Muscle layer of duodenum (tissue), 2 donors: ENCODE data around the gene PAIP2B.
"Not testable (repeated sequence)": the region's sequence is repeated elsewhere in the genome, so short reads cannot be mapped to it uniquely, and the experiment has no call there.

Experiments
- H3K27ac ChIP-seq: one replicate; pipeline ENCODE4 v1.7.0; 2013; ENCODE audit warnings: mild to moderate bottlenecking, low read length
- H3K27me3 ChIP-seq: one replicate; pipeline ENCODE4 v1.7.0; 2013; ENCODE audit warnings: low read depth, mild to moderate bottlenecking, control low read depth, low read length
- H3K36me3 ChIP-seq, 2 donors: one replicate each; pipeline ENCODE4 v1.7.0; 2013; ENCODE audit warnings: low read length in 2 of 2, control low read depth in 1 of 2, mild to moderate bottlenecking in 1 of 2; ENCODE audit not compliant: insufficient read depth in 2 of 2, control insufficient read depth in 1 of 2
- H3K4me1 ChIP-seq, 2 donors: one replicate each; pipeline ENCODE4 v1.7.0; 2013; ENCODE audit warnings: low read length in 2 of 2, mild to moderate bottlenecking in 2 of 2, control low read depth in 1 of 2, moderate library complexity in 1 of 2; ENCODE audit not compliant: insufficient read depth in 2 of 2, control insufficient read depth in 1 of 2
- H3K4me3 ChIP-seq, 2 donors: one replicate each; pipeline ENCODE4 v1.7.0; 2013; ENCODE audit warnings: low read length in 2 of 2, low read depth in 1 of 2, mild to moderate bottlenecking in 1 of 2
- H3K9me3 ChIP-seq, 2 donors: one replicate each; pipeline ENCODE4 v1.7.0; 2013; ENCODE audit warnings: low read length in 2 of 2, control low read depth in 1 of 2, mild to moderate bottlenecking in 1 of 2; ENCODE audit not compliant: control insufficient read depth in 1 of 2
- donor health status: healthy.

Gene PAIP2B

DNA sequence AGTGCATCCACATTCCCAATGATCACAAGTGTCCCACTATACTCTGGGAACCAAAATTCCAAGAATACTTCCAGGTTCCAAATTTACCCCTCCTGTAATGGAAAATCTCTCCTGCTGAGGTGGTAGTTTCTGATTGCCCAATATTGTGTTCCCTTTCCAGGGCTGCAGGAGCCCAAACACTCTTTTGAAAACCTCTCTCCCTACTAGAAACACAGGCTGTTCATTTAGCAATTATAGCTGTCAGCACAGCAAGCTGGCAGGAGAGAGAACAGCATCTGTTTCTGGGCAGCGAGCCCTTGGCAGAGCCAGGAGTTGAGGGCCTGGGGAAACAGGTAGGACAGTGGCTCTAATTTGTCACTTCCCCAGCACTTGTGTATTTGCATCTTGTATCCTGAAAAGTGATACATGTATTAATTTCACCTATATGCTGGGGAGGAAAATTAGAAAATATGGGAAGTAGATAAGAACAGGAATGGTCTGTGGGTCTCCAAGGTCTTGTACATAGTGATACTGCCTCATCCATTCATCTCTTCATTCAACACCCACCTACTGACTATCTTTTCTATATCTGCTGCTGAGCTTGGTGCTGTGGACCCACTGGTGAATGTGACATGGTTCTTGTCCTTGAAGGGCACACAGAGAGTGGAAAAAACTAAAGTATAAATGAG lies 16.9 kb upstream of the PAIP2B start:
- Histone ChIP-seq H3K36me3 (no peaks in the 10 kb centered on the region), H3K4me1 (peaks cover 0 to 4% of the 10 kb centered on the region in 2 donors), H3K9me3 (no peaks in the 10 kb centered on the region), H3K4me3 (no peak overlapping the region), H3K27ac (no peak overlapping the region), H3K27me3 (no peaks in the 10 kb centered on the region)

GRCh38 chr2:71240794-71241193 lies 13.9 kb upstream of the PAIP2B start:
- no peaks in the 10 kb centered on the region for H3K9me3 ChIP-seq
- H3K36me3 ChIP-seq: no peaks in the 10 kb centered on the region
- H3K4me3 ChIP-seq: no peak overlapping the region
- H3K27me3 ChIP-seq: no peaks in the 10 kb centered on the region
- H3K27ac ChIP-seq: no peak overlapping the region
- H3K4me1 ChIP-seq: peaks cover 0 to 4% of the 10 kb centered on the region in 2 donors

GRCh38 chr2:71238089-71238488 lies 11.2 kb upstream of the PAIP2B start:
- H3K27ac ChIP-seq: no peak overlapping the region
- no peak overlapping the region for H3K4me3 ChIP-seq
- no peaks in the 10 kb centered on the region for H3K27me3 ChIP-seq
- no peaks in the 10 kb centered on the region for H3K9me3 ChIP-seq
- H3K36me3 ChIP-seq: no peaks in the 10 kb centered on the region
- H3K4me1 ChIP-seq: peaks cover 0 to 4% of the 10 kb centered on the region in 2 donors

DNA sequence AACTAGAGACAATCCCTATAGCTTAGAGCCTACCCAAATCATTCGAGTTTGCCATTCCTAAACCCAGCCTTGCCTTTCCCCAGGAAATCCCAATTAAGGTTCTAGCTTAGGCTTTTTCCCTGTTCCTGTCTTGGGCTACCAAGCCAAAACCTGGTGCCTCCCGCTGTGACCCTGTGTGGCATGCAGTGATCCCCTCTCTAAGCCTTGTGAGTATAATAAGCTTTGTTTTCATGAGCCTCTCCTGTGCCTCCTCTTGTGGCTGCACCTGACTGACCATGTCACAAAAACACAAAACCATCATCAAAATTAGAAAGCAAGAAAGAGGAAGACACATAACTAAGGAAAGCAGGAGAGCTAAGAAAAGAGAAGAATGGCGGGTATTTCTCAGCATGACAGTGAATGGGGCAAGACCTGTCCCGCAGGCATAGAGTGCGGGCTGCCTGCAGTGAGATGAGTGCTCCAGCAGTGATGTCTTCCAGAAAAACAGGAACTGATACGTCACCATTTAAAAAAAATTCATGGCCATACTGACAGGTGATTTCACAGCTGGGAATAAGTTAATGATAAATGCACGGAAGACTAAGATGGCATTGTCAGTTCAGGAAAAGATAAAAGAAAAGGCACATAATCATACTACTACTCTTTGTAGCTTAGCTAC lies 9.2 kb upstream of the PAIP2B start:
- Histone ChIP-seq H3K27ac (no peak overlapping the region), H3K27me3 (no peaks in the 10 kb centered on the region), H3K4me1 (peaks cover 0 to 4% of the 10 kb centered on the region in 2 donors), H3K4me3 (no peak overlapping the region), H3K36me3 (no peaks in the 10 kb centered on the region), H3K9me3 (no peaks in the 10 kb centered on the region)

DNA sequence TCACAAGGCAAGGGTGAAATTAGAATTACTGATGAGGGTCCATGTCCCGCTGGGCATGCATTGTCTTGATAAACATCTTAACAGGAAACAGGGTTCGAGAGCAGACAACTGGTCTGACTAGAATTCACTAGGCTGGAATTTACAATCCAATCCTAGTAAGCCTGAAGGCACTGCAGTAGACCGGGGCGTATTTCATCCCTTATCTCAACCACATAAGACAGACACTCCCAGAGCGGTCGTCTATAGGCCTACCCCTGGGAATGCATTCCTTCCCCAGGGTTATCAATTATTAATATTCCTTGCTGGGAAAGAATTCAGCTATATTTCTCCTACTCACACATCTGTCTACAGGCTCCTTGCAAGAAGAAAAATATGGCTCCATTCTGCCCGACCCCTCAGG lies 6.2 kb upstream of the PAIP2B start:
- H3K9me3 ChIP-seq: not testable (repeated sequence)

GRCh38 chr2:71226096-71226964 lies 573 bp downstream of the PAIP2B start:
- Histone ChIP-seq H3K27me3 (no peaks in the 10 kb centered on the region), H3K36me3 (no peaks in the 10 kb centered on the region), H3K27ac (peak overlapping the region; percentile 8), H3K4me1 (no peaks in the 10 kb centered on the region), H3K9me3 (no peaks in the 10 kb centered on the region), H3K4me3 (peak overlapping the region; percentile 81 to 83)

More for the DNA sequence above, 6.2 kb upstream of the PAIP2B start:
- not testable (repeated sequence) for H3K4me3 ChIP-seq, H3K36me3 ChIP-seq, H3K27me3 ChIP-seq, H3K27ac ChIP-seq, H3K4me1 ChIP-seq

- H3K27me3 ChIP-seq: no peaks in the 10 kb centered on the region
- H3K4me3 ChIP-seq: no peak overlapping the region
- H3K36me3 ChIP-seq: no peaks in the 10 kb centered on the region
- no peaks in the 10 kb centered on the region for H3K9me3 ChIP-seq
- no peak overlapping the region for H3K27ac ChIP-seq
- no peaks in the 10 kb centered on the region for H3K4me1 ChIP-seq
These were observed 2.0 kb downstream of the PAIP2B start for GRCh38 chr2:71224935-71225334.

GRCh38 chr2:71224457-71224856 lies 2.4 kb downstream of the PAIP2B start:
- Histone ChIP-seq H3K4me3 (no peak overlapping the region), H3K36me3 (no peaks in the 10 kb centered on the region), H3K27ac (no peak overlapping the region), H3K9me3 (no peaks in the 10 kb centered on the region), H3K4me1 (no peaks in the 10 kb centered on the region), H3K27me3 (no peaks in the 10 kb centered on the region)

DNA sequence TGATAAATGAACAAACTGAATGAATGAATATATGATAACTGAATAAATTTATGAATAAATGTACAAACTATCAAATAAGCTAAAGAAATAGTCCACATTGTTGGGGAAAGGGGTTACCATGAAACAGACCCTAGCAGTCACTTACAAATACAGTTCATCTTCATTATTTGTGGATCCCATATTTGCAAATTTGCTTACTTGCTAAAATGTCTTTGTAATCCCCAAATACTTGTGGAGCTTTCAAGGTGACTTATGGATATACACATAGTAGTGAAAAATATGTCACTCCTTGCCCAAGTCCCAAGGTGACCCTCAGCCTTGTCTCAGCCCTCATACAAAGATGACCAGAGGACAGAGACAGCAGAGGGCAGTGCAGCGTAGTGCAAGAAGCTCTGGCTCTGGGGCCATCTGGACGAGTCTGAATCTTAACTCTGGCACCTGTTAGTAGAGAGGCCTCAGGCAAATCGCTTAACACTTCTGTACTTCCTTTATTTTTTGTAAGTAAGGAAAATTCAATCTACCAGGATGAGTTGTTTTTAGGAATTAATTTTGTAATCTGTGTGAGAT lies 3.1 kb downstream of the PAIP2B start:
- H3K4me1 ChIP-seq: no peaks in the 10 kb centered on the region
- no peak overlapping the region for H3K27ac ChIP-seq
- H3K9me3 ChIP-seq: no peaks in the 10 kb centered on the region
- no peak overlapping the region for H3K4me3 ChIP-seq
- no peaks in the 10 kb centered on the region for H3K36me3 ChIP-seq
- no peaks in the 10 kb centered on the region for H3K27me3 ChIP-seq

DNA sequence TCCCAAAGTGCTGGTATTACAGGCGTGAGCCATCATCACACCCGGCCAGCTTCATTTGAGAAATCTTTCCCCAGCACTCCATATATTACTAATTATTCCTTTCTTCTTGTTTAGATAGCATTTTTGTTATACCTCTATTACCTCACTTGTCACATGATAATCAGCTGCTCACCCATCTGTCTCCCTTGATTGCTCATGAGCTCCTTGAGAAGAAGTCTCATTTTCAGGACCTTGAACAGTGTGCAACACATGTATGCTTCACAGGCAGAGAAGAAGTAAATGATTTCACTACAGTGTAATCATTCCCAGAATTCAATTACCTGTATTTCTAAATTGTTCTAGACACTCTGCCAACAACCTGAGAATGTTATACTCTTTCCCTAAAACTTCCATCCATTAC lies 6.2 kb downstream of the PAIP2B start:
- H3K36me3 ChIP-seq: no peaks in the 10 kb centered on the region
- H3K4me1 ChIP-seq: no peaks in the 10 kb centered on the region
- no peak overlapping the region for H3K4me3 ChIP-seq
- no peaks in the 10 kb centered on the region for H3K27me3 ChIP-seq
- H3K27ac ChIP-seq: no peak overlapping the region
- H3K9me3 ChIP-seq: no peaks in the 10 kb centered on the region

- Histone ChIP-seq H3K36me3 (no peaks in the 10 kb centered on the region), H3K27me3 (no peaks in the 10 kb centered on the region), H3K4me3 (no peak overlapping the region), H3K4me1 (no peaks in the 10 kb centered on the region), H3K27ac (no peak overlapping the region), H3K9me3 (no peaks in the 10 kb centered on the region)
These were observed 10.4 kb downstream of the PAIP2B start for GRCh38 chr2:71216501-71216900.
